ENCODE data around the gene B3GALT6.
"Not testable (repeated sequence)": the region's sequence is repeated elsewhere in the genome, so short reads cannot be mapped to it uniquely, and the experiment has no call there.

The B3GALT6 gene

GRCh38 chr1:1232208-1232795, at the start of gene B3GALT6:
Gene B3GALT6, plus strand, starts transcription at chr1:1232237. Its CDS starts 42 bp downstream, at chr1:1232279.
- no peak for DNase-seq

- no peak for DNase-seq
Observed at GRCh38 chr1:1182491-1183220, 49.4 kb upstream of the B3GALT6 start.

- no peak for DNase-seq
Observed at GRCh38 chr1:1183221-1183747, 48.8 kb upstream of the B3GALT6 start.

- no peak for DNase-seq
Observed at GRCh38 chr1:1183833-1184775, 47.9 kb upstream of the B3GALT6 start.

- DNase-seq = no peak
Observed at GRCh38 chr1:1185101-1185765, 46.8 kb upstream of the B3GALT6 start.

- no peak for DNase-seq
Observed at GRCh38 chr1:1187938-1188337, 44.1 kb upstream of the B3GALT6 start.

GRCh38 chr1:1189111-1189510, 42.9 kb upstream of the B3GALT6 start:
- no peak for DNase-seq

- DNase-seq = no peak
Observed at GRCh38 chr1:1191734-1192133, 40.3 kb upstream of the B3GALT6 start.

GRCh38 chr1:1194723-1195122, 37.3 kb upstream of the B3GALT6 start:
- DNase-seq = no peak

- DNase-seq = not testable (repeated sequence)
Observed at GRCh38 chr1:1195726-1196125, 36.3 kb upstream of the B3GALT6 start.

GRCh38 chr1:1196431-1197187, 35.4 kb upstream of the B3GALT6 start:
- no peak for DNase-seq

- no peak for DNase-seq
Observed at GRCh38 chr1:1197188-1197500, 34.9 kb upstream of the B3GALT6 start.

GRCh38 chr1:1197551-1198422, 34.2 kb upstream of the B3GALT6 start:
- DNase-seq = no peak

- no peak for DNase-seq
Observed at GRCh38 chr1:1198423-1199140, 33.5 kb upstream of the B3GALT6 start.

- DNase-seq = no peak
Observed at GRCh38 chr1:1199141-1199960, 32.7 kb upstream of the B3GALT6 start.

- DNase-seq = no peak
Observed at GRCh38 chr1:1199961-1200875, 31.8 kb upstream of the B3GALT6 start.

GRCh38 chr1:1200876-1201810, 30.9 kb upstream of the B3GALT6 start:
- no peak for DNase-seq
